A549 treated with dexamethasone at 1 μM for 4 hours (cell line): Measurements from ENCODE around the gene PLAC8. TPM values are rescaled to one million over a fixed set of nuclear protein-coding genes. Genes with fewer than 3 reads are reported as not detected.

Source experiments
- total RNA-seq: library from RNA; stranded (reverse); fragments of 200-300 nt; extraction: Qiagen RNA extraction; gene quantifications from 5 replicates; pipeline ENCODE4 v1.2.3, GENCODE V29; 2022

PLAC8 gene, protein sequence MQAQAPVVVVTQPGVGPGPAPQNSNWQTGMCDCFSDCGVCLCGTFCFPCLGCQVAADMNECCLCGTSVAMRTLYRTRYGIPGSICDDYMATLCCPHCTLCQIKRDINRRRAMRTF
- total RNA-seq: 0.74 to 1.2 TPM (median 0.96 TPM) in 5 replicates

DNA sequence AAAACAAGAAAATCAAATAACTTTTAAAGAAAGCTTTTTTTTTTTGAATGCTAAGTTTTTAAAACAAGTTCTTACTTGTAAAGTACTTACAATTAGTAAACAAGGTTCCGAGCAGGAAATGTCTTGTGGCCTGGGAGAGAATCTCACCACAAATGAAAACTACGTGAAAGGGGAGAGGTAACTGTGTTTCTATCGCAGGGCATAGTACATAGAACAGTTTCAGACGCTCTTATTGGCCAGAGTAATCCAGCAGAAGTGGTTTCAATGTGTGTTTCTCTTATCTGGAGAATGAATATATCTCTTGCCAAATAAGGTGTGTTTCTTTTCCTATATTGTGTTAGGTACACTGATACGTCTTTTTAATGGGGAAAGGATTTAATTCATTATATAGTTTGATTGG is at the start of gene PLAC8:
Gene PLAC8, minus strand, starts transcription at position 154 of the 400 bp plus-strand sequence. CDS start 6,808 bp downstream, outside the sequence.

Other genes starting within 250 kb of the PLAC8 start
- gene SEC31A, start 223.6 kb downstream of the PLAC8 start, total RNA-seq: 70.2 to 106 TPM (median 100 TPM) in 5 replicates
- 1.6 to 2.0 TPM (median 1.8 TPM) in 5 replicates for gene THAP9, start 214.0 kb downstream of the PLAC8 start, total RNA-seq
- 6.0 to 9.7 TPM (median 8.6 TPM) in 5 replicates for gene LIN54, start 103.9 kb downstream of the PLAC8 start, total RNA-seq
- gene COPS4, start 79.5 kb downstream of the PLAC8 start, total RNA-seq: 23.2 to 35.9 TPM (median 24.7 TPM) in 5 replicates
- 18.5 to 22.6 TPM (median 21.7 TPM) in 5 replicates for gene COQ2, start 170.1 kb upstream of the PLAC8 start, total RNA-seq
- gene HPSE, start 220.1 kb upstream of the PLAC8 start, total RNA-seq: 1.2 to 1.7 TPM (median 1.4 TPM) in 5 replicates